HG03571 (cell line): ENCODE measurements around the gene RALGPS1.

Source experiments
- ATAC-seq: cut with Tn5 transposase; IDR thresholded peaks from one replicate; pipeline ENCODE4 v1.9.1; 2021; ENCODE audit not compliant: unreplicated experiment

The RALGPS1 gene

DNA sequence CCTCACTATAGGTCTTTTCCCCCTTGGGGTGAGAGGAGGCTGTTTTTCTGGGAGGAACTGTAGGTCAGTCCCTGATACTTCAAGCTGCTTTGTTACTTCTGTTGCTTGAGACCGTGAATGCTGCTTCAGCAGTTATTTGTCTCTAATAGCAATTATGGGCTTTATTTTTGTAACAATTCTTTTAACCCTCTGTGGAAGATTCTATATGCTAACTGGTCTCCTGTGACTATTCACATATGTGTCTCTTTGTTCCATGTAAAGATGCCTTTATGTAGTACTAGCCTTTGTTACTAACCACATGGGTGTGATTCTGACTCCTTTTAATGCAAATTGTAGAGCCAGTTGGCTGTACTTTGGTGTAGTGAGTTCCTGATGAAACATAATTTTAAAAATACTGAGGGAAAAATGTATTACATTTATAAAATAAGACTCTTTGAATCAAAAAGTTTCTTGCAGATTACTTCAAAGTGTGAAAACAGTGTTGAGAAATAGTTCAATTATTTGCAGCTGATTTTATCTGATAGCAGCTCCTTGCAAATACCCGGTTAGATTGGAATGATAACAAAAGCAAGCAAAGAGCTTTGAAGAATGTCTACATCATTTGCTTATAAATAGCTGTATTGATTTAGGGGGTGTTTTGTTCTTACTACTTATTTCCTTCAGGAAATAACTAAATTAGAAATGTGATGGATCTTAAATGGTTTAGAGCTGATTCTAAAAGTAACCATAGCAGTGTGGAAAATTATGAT is 161.2 kb downstream of the RALGPS1 start:
- ATAC-seq, result no peak

DNA sequence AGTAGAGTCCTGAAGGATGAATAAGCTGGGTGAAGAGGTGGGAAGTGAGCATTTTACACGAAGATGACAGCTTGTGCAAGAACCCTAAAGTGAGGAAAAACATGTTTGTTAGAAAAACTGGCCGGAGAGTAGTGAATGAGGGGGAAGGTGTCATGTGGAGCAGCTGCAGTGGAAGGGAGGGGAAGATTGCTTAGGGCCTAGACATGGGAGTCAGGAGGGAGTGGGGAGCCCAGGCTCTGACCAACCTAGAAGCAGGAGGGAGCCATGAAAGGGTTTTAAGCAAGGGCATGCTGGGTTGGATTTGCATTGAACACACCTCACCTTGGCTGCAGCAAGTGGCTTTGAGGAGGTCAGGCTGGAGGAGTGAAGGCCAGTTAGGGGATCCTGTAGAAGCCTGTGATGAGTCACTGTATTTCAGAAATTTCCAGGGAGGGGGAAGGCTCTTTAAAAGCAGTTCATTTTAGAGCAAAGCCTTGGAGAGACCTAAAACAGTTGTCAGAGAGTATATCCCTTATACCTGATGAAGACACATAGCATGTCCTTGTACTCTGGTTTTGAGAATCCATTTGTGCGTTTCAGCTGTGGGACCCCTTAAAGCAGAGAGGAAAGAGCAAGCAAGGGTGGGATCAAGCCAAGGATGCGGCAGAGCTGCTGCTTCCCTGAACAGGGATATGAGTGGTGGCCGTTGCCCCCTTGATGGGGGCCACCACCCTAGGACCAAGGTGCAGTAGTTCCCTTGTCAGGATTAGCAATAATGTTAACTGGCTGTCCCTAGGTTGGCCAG is 162.5 kb downstream of the RALGPS1 start:
- ATAC-seq, result no peak

DNA sequence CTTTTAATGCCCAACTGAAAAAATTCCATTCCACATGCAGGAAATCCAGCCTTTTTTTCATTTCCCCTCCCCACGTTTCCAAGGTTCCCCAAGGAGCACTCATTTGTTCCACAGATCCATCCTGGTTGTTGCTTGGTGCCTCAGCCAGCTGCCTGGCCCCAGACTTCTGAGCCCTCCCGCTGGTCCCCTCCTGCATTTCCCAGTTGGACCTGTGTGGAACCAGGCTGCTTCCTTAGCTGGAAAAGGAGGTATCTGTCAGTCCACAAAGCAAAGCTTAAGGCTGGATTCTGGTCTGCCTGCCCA is 163.0 kb downstream of the RALGPS1 start:
- no peak for ATAC-seq

DNA sequence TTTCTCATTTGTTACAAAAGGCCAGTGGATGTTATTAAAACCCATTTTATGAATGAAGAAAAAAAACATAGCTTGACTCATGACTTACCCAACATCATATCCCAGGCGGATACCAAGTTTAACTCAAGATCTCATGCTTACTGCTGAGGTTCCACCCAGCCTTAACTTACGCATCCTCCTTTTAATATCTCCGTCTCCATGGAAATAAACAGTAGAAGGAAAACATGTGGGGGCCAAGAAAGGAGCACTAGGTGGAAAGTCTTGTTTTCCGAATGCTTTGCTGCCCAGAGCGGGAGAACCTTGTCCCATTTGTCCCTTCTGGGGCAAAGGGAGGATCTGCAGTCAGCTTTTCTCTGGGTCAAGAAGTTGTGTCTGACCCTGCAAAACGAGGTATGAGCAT is 163.8 kb downstream of the RALGPS1 start:
- ATAC-seq, result no peak

DNA sequence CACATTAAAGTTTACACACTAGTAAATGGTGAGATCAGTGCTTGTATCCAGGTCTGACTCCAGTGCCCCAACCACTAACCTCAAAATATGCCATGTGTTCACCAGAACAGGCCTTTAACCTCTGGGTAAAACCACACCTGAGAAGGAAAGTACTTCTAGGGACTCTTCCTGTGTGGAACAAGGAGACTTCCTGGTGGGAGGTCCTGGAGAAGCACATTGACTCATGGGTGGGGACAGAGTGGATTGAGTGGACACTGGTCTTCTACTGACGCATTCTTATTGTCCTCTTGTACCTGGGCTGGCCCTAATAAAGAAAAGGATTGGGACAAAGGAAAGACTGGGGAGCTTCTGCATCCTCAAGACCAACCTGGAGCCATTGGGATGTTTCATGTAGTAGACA is 164.4 kb downstream of the RALGPS1 start:
- no peak for ATAC-seq

DNA sequence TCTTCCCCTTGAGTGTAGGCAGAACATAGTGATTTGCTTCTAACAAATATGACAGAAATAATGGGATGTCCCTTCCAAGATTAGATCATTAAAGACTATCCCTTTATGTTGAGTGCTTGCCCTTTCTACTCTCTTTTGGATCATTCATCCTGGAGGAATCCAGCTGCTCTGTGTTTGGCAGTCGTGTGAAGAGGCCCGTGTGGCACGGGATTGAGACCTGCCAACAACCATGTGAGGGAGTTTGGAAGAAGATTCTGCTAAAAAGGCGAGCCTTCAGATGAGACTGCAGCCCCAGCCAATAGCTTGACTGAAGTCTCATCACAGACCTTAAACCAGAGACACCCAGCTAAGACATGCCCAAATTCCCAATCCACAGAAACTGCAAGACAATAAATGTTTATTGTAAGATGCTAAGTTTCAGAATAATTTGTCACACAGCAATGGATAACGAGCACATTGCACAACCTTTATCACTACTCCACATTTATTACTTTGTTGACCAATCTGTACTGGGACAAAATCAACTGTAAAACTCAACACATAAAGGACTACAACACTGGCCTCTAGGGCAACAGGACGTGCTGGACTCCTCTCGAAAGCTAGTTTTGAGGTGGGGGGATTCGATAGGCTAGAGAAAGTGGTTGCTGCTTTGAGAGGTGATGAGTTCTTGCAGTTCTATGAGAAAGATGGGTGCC is 165.0 kb downstream of the RALGPS1 start:
- no peak for ATAC-seq

DNA sequence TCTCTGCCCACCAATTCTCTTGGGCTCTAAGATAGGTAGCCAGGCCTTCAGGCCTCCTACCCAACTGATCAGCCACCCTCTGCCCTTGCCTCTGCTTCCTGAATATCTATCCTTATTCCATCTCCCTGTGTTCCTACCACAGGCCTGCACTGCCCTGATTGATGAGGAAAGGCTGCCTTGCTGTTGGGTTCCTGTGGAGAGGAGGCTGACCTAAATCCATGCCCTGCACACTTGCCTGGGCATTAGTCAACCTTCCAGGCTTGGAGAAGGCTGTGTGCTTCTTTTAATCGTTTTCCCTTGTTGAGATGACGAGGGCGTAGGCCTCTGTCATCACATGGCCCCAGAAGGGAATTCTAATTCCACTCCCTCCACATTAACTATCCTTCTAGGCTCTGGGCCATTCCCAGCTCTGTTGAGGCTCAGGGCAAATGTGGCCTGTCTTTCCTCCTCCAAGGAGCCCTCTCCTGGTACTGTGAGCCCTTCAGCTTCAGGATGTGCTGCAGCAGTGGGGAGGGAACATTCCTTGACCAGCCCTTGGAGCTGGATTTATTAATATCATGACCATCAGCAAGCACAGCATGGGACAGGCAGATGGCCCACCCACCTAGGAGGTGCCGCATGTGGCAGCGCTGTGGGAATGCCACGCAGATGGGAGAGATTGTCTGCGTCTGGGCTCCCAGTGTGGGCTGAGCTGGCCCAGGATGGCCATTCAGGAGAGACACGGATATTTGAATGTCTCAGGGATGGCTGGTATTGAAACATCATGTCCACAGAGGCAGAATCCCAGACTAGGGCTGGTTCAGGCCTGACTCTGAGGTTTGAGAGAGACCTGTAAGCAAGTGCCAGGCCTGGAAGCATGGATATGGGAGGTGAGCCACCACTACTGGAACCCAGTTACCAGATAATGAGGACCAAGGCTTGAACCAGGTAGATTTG is 166.9 kb downstream of the RALGPS1 start:
- ATAC-seq, result no peak

DNA sequence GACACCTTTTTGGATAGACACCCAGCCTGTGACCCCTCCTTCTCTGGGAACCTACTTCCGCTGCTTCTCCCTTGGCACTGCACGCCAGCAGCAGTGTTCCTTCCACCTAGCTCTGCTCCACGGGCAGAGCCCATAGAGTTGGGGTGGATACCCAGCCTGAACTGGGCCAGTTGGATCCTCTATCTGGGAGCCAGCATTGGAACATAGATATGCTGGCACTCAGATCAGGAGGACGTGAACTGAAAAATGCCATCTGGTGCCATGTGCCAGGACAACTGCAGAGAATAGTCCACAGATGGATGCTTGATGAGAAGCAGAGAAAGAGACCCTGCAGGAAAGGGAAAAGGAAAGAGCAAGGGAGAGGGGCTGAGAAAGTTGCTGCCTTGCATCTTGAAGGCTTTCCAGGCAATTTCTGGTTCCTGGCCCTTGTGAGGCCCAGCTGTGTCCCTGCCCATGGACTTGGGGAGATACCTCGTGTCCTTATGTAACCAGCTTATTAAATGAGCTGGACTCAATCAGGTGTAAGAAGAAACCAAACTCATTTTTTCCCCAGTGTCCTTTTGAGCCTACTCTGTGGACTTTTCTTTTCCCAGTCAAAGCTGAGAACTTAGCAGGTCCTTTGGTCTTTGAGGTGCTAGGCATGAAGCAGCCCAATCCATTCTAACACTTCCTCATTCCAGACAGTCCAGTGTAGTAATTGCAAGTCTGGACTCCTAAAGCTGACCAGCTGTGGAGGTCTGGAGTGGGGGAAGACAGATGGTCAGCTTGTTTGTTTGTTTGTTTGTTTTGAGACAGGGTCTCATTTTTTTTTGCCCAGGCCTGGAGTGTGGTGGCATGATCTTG is 168.8 kb downstream of the RALGPS1 start:
- ATAC-seq, result no peak

DNA sequence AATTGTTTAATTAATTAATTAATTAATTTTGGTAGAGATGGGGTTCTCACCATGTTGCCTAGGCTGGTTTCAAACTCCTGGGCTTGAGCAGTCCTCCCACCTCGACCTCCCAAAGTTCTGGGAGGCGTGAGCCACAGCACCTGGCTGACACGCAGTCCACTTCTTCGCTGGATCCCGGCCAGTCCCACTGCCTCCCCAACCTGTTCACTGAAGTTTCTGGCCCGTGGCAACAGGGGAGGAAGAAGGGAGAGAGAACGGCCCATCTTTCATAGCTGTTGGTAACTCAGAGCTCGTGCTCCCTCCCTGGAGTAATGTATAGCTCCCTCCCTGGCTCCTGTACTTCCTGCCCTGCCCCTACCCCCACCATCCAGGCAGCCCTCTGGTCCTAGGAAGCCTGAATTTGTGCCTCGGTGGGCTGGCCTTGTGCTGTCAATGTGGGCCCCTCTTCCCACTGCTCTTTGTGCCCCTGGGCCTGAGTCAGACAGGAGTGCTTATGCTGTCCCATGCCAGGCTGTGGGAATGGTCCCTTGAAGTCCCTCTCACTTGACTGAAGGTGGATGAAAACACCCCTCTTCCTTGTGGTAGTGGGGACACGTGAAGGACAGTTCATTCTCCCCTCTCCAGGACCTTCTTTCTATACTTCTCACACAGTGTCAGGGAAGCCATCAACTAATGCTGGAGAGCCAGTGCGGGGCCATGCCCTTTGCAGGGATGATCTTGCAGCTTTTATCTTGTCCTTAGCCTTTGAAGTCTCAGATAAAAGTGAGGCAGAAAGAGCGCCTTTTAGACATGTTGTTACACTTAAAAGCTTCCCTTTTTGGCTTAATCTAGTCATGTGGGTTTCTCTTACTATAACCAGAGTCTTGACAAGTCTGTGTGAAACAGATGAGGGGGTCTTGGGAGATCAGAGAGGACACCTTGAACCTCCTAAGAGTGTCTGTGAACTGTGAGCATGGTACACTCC is 169.8 kb downstream of the RALGPS1 start:
- no peak for ATAC-seq

DNA sequence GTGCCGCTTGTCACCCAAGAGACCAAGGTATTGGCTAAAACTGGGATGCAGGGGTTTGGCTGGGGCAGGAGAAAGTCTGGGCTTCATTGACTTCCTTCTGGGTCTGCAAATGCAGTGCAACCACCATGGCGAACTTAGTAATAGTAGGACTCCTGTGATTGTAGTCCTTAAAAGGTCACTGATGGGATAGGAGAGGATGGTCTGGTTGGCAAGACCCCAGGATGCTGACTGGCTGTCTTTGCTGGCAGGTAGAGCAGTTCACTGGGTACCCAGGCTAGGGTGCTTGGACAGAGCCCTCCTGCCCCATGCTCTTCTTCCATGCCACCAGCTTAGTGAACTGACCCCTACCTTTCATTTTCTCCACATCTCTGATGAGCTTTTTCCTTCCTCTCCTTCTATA is 170.6 kb downstream of the RALGPS1 start:
- no peak for ATAC-seq

DNA sequence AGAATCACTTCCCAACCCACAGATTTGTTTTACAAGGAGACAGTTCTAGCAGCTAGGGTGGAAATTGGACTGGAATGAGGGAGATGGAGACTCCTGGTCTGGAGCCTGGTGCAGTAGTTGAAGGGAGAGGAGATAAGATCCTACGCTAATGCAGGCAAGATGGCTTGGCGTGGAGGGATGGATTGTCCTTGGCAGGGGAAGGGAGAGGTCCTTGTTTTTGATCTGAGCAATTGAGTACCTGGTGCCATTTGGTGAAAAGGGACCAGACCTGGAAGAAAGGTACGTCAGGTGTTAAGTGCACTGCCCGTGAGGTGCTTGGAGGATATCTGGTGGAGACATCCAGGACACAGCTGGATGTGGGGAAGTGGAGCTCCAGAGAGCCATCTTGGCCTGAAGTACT is 172.2 kb downstream of the RALGPS1 start:
- no peak for ATAC-seq

DNA sequence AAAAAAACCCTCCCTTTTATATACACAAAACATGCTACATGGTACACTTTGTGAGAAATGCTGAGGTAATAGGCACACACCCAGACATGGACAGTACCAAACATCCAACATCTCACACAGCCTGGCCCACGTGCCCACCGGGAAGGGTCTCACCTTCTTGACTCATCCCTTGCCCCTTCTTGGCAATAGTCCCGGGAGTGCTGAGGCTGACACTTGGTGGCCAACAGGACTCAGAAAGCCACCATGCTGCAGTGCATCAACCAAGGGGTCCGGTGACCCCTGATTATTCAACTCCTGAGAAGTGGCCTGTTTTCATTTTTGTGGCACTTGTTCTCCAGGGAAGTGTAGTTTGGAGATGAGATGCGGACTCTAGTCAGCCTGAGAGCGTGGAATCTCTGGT is 172.8 kb downstream of the RALGPS1 start:
- no peak for ATAC-seq

DNA sequence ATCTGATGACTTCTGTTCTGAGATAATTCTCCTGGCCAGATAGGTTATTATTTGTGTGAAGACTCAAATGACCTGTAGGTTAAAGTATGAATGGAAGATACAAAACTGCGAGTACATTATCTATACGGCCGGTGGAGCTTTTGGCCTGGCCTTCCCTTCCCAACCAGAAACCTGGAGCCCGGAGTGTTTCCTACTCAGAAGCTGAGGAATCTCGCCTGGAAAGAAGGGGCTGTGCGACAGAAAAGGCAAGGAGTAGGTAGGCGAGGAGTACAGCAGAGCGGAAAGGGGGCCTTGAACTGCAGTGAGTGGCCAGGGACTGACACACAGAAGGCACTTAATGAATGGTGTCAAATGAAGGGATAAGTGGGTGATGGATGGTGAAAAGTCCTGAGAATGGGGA is 173.3 kb downstream of the RALGPS1 start:
- no peak for ATAC-seq

DNA sequence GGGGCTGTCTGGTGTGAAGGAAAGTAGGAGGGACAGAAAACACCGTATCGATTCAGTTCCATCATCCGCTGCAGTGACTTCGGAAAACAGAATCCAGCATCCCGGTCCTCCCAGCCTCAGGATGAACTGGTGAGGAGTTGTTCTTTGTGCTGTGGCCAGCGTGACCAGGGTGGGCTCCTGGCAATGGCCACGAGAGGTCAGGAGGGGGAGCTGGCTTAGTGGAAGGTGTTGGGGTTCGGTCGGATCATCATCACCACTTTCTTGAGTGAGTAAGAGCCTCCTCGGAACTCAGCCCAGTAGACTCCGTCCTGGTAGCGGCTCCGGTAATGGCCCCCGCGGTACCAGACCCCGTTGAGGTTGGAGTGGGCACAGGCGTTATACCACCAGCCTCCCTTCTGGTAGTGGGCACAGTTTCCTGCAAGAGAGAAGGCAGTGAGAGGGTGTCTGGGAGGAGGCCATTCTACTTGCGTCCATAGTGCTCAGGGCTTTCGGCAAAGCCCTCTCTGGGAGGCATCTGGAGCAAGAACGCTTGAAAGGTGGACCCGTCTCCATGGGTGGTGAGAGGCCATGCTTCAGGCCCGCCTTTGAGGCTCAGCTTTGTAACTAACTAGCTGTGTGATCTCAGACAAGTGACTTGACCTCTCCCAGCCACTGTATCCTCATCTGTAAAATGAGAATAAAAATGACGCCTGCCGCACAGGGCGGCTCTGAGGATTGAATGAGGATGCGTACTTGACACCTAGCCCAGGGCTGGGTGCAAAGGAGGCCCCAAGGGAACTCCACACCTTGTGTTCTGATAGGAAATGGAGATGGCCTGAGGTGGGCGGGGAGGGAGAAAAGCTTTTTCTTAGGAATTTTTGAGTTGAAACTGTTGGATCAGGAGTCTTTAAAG is 174.4 kb downstream of the RALGPS1 start:
- ATAC-seq, result no peak

DNA sequence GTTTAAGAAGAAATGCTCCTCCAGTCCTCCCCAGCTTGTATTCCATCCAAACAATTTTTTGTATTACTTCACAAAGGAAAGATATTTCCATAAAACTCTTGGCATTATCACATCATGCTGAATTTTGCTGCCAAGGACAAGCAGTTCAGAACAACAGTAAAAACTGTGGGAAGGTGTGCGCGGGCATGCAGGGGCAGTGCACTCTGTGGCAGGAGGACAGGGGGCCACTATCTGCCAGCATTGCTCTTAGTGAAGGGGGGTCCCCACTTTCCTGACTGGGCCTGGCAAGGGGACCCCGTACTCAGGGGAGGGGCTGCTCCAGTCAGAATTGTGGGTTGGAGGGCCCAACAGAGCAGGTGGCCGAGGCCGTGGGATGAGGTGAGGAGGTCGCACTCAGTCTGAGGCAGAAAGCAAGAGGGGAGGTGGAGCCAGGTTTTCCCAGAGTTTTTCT is 175.1 kb downstream of the RALGPS1 start:
- ATAC-seq, result no peak

DNA sequence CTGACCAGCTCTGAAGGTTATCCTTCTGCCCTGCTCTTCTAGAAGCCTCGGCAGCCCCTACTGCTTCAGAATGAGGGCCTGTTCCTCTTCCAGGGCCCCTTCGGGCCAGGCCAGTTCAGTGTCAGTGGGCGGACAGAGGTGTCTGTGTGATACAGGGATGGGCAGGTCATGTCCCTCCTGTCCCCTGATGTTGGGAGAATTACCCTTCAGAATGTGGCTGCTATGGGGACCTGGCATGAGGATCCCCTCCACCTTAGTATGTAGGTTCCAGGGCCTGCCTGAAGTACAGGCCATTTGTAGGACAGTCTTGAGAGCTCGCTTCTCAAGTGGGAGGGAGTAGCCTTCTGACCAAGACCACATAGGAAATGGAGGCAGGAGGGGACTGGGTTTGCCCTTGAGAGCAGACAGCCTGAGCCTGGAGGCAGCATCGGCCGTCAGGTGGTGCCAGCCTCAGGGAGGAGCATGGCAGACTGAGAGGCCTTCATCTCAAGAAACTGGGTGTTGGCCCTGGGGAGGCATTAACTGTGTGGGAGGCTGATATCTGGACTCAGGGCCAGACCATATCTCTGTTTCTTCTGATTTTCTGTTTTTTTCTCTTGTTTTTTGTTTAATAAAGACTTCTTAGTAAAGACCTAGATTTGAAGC is 175.9 kb downstream of the RALGPS1 start:
- ATAC-seq, result no peak

DNA sequence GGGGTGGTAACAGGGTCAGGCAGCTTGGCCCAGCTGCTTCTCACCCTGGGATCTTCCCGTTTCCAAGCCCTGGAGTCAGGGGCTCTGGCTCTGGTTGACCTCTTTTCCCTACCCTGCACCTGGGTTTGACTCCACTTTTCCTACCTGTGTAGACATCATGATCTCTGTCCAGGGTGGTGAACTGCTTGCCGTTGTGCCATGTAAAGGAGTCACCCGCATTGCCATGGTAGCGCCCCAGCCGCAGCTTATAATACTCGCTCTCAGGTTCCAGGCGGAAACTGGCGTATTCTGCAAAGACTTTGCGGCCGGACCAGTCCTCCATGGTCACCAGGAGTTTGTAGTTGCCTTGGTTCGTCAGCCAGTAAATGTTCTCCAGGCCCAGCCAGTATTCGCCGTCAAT is 176.9 kb downstream of the RALGPS1 start:
- ATAC-seq, result no peak
